Measurements from ENCODE around the gene TMEM14A.
"Not testable (repeated sequence)": the region's sequence is repeated elsewhere in the genome, so short reads cannot be mapped to it uniquely, and the experiment has no call there.

The TMEM14A gene

GRCh38 chr6:52696418-52696817, 25.5 kb downstream of the TMEM14A start:
- DNase-seq (ENCODE audit: low read depth in 2 of 2): no peak

DNA sequence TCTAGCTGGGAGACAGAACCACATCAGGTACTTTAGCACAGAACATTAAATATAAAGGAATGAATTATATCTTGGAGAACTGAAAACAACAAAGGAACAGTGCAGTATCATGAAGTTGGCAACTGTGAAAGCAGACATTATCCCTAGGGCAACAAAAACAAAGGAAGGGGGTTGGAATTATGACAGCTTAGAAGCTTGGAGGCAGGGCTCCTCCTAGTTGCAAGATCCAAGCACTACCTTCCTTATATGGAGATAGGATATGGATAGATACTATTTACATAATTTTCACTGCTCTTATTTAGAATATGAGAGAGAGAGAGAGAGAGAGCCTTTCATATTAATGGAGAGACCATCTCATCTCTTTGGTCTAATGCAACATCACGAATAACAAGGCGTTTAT, 27.0 kb downstream of the TMEM14A start:
- DNase-seq (ENCODE audit: low read depth in 2 of 2): no peak

DNA sequence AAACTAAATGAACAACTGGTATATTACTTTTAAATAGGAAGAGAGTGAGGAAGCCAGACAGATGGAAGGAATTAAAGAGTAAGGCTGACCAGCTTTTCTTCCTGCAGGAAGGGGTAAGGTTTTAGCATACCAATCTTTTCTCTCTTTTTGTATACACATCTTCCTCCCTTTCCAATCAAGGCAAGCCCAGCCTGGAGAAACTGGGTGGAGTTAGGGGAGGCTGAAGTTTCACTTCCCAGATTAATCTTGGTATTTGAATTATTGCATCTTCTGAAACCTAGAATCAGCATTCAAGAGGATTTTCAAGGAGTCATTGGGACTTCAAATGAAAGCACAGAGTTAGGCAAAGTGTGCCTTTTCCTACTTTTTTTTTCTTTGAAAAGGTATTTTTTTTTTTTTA, 33.1 kb downstream of the TMEM14A start:
- no peak for DNase-seq (ENCODE audit: low read depth in 2 of 2)

GRCh38 chr6:52704781-52705502, 34.0 kb downstream of the TMEM14A start:
- not testable (repeated sequence) for DNase-seq (ENCODE audit: low read depth in 2 of 2)

DNA sequence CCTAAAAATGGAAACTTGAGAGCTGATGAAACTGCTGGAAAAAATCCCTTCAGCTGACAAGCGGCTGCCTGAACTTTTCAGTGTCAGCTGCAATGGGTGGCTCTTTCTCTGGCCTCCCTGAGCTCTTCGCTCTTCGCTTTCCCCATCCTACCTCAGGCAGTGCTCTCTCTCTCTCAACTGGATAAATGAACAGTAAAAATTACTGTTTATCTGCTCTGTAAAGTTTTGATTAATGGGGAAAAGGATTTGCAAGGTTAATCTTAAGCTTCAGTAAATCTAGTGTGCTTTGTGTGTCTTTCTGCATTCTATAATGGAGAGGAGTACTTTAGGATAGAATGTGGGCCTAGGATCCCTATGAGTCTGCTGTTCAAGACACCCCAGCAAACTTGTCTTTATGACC, 35.1 kb downstream of the TMEM14A start:
- DNase-seq (ENCODE audit: low read depth in 2 of 2): no peak

DNA sequence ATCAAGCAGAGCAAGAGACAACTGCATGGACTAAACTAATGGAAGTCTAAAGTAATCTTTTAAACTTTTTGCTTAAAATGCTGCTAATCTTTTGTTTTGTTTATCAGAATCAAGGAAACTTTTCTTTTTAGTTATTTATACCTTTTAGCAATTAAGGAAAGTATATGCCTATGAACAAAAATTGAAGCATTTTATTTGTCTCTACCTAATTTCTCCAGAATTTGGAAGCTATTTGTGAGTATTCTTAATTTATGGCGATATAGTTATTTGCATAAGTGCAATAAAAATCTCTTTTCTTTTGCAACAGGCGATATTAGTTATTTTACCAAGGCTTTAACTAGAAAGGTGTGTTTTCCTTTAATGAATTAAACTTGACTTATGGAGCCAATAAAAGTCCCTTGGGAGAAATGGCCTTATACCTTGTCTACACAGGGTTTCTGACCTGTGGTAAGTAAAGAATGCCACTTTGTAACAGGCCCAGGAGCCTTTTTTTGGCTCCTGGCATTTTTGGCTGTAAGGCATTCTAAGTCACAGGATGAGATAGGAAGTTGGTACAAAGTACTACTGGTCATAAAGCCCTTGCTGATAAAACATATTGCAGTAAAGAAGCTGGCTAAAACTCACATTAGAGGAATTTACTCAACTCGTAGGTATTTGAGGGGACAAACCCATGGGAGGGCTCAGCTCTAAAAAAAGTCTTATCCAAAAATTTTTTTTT, 37.2 kb downstream of the TMEM14A start:
- no peak for DNase-seq (ENCODE audit: low read depth in 2 of 2)

GRCh38 chr6:52712136-52712535, 41.2 kb downstream of the TMEM14A start:
- DNase-seq (ENCODE audit: low read depth in 2 of 2): no peak

DNA sequence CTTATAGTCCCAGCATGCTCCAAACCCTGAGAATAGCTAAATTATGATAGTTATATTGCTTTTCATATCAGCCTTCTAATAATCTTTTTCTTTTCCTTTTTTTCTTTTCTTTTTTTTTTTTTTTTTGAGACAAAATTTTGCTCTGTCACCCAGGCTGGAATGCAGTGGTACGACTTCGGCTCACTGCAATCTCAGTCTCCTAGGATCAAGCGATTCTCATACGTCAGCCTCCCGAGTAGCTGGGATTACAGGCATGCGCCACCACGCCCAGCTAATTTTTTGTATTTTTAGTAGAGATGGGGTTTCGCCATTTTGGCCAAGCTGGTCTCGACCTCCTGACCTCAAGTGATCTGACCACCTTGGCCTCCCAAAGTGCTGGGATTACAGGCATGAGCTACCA, 43.8 kb downstream of the TMEM14A start:
- not testable (repeated sequence) for DNase-seq (ENCODE audit: low read depth in 2 of 2)

GRCh38 chr6:52718550-52718949, 47.6 kb downstream of the TMEM14A start:
- no peak for DNase-seq (ENCODE audit: low read depth in 2 of 2)

- no peak for DNase-seq (ENCODE audit: low read depth in 2 of 2)
These were observed 49.4 kb downstream of the TMEM14A start for GRCh38 chr6:52720321-52720720.

DNA sequence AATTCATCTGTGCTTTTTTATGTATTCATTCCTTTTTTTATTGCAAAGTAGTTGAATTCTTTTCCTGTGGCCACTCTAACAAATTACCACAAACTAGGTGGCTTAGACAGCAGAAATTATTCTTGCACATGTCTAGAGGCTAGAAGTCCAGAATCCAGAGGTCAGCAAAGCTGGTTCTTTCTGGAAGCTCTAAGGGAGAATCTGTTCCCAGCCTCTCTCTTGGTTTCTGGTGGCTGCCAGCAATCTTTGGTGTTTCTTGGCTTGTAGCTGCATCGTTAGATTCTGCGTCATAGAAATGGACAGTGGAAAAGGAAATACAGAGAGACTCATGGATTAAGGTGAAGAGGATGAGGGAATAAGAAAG, 53.1 kb downstream of the TMEM14A start:
- no peak for DNase-seq (ENCODE audit: low read depth in 2 of 2)

- peak; percentile 30 to 57 for DNase-seq (ENCODE audit: low read depth in 2 of 2)
These were observed 53.7 kb downstream of the TMEM14A start for GRCh38 chr6:52724406-52725121.

GRCh38 chr6:52725143-52725534, 54.2 kb downstream of the TMEM14A start:
- no peak for DNase-seq (ENCODE audit: low read depth in 2 of 2)

DNA sequence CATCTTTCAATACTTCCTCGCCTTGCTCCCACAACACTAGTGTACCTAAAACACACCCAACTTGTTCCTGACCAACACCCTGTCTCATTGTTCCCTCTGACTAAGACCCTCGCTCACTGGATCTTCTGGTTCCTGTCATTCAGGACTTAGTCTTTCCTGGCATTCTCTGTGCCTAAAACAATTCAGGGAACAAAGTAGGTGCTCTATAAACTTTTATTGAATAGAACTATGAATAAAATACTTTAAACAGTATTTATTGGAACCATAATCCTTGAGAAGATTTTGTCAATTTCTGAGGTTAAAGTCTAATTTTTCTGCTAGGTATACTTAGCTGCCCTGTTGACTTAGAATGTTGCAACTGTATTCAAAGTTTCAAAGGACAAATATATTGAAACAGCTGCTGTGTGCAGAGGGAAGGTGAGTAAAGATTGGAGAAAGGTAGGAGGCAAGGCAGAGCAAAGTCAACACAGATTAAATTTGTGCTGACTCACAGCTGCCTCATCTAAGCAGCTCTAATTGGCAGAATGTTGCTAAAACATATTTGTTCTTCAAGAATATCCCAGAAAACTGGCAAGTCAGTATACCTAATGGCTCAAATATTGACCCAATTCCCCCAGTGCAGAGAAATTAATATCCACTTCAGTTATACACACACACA, 54.8 kb downstream of the TMEM14A start:
- no peak for DNase-seq (ENCODE audit: low read depth in 2 of 2)

- DNase-seq (ENCODE audit: low read depth in 2 of 2): no peak
These were observed 55.3 kb downstream of the TMEM14A start for GRCh38 chr6:52726193-52726542.

DNA sequence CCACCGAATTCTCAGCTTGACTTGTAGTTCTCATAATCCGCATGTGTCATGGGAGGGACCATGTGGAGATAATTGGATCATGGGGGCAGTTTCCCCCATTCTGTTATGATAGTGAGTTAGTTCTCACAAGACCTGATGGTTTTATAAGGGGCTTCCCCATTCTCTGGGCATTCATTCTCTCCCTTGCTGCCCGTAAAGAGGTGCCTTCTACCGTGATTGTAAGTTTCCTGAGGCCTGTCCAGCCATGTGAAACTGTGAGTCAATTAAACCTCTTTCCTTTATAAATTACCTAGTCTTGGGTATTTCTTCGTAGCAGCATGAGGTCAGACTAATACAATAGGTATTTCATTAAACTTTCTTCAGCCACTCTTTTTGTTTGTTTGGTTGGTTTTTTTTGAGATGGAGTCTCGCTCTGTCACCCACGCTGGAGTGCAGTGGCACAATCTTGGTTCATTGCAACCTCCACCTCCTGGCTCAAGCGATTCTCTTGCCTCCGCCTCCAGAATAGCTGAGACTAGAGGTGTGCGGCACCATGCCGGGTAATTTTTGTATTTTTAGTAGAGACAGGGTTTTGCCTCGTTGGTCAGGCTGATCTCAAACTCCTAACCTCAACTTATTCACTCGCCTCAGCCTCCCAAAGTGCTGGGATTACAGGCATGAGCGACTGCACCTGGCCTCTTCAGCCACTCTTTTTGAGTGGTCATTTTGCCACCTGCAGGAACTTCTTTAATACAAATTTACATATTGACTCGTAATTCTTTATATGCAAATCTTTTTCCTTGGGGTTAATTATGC, 56.0 kb downstream of the TMEM14A start:
- no peak for DNase-seq (ENCODE audit: low read depth in 2 of 2)

DNA sequence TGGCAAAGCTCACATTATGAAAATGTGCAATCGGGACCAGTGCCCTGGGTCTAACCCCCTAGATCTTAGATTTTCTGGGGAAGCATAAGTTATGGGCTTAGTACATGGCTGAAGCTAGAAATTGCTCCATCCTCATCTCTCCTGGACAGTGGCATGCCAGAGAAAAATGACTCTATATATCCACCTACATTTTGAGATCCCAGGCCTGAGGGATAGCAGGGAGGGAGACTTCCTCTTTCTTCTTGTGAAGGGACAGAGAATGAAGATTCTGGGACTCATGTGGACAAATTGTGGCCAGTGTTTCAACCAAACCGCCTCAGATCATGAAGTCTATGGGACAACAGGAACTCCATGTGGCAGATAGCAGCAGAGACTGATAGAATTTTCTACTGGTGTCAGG, 57.0 kb downstream of the TMEM14A start:
- no peak for DNase-seq (ENCODE audit: low read depth in 2 of 2)

DNA sequence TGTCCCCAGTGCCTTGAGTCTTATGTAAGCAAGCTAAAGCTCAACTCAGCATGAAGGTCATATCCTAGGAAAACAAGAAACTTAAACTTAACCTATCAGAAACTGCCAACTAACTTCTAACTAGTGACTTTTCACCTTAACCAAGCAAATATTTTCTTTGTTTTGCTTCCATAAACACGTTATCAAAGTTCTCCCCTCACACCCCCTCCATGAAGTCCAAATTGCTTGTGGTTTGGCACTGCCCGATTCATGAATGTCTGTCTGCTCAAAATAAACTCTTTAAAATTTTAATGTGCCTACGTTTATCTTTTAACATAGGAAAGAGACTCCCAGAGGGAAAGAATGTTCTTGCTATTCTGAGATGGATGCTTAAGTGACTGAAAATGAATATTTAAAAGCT, 57.5 kb downstream of the TMEM14A start:
- no peak for DNase-seq (ENCODE audit: low read depth in 2 of 2)

GRCh38 chr6:52729576-52729975, 58.7 kb downstream of the TMEM14A start:
- no peak for DNase-seq (ENCODE audit: low read depth in 2 of 2)

- DNase-seq (ENCODE audit: low read depth in 2 of 2): no peak
These were observed 60.8 kb downstream of the TMEM14A start for GRCh38 chr6:52731719-52732118.

DNA sequence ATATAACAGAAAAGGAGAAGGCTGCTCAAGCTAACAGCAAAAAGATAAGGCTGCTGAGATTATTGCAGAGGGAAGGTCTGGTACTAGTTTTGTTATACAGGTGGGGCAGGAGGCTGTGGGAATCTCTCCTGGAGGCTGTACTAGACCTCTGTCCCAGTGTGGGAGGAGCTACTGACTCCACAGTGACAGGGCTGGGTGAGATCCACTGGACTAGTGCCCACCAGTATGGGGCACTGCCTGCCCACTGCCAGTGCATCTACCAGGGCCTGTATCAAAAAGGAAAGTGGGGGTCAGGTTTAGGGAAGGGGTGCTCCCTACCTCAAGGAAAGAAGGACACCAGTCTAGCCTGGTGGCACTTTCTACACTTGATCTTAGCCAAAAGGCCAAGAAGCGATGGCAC, 62.3 kb downstream of the TMEM14A start:
- no peak for DNase-seq (ENCODE audit: low read depth in 2 of 2)

DNA sequence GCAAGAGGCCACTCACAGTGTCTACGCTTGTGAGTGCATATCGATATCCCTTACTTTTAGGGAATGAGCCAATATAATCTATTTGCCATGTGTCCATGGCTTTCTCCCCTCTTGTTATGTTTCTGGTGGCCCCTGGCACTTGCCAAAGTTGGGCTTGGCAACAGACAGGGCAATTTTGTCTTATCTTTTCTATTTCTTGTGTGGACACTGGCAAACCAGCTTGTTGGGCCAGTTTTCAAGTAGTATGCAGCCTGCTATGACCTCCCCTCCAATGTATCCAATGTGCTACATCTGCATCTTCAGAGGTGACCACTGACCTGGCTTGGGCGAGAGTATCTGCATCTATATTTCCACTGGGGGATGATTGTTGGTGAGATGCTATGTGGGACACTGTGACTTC, 63.2 kb downstream of the TMEM14A start:
- DNase-seq (ENCODE audit: low read depth in 2 of 2): no peak

Data from stimulated activated CD8-positive, alpha-beta memory T cell treated with anti-CD3 and anti-CD28 coated beads, Interleukin-2, amount 100 ng/mL, for 48 hours (primary cell).